Measurements from ENCODE around the gene CATSPERE. TPM values are rescaled to one million over a fixed set of nuclear protein-coding genes. Genes with fewer than 3 reads are reported as not detected.
"Not testable (repeated sequence)": the region's sequence is repeated elsewhere in the genome, so short reads cannot be mapped to it uniquely, and the experiment has no call there.

CATSPERE gene
- total RNA-seq, 1 experiment from 2014 or later, result 1.3 TPM

DNA sequence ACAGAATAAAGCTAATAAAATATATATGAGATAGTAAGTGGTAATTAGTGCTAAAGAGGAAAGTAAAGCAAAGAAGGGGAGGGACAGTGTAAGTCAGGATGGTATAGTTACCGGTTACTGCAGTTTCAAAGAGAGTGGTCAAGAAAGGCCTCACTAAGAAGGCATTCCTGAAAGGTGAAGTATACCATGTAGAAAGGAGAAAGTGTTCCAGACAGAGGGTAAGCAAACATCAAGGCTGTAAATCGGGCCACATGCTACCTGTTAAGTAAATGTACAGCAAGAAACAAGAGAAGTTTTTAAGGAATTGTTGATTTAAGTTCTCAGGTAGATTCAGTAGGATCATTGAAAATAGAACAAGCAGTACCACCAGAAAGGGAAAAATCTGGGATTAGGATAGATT lies 201.5 kb downstream of the CATSPERE start:
- TF ChIP-seq, protein P1, sequence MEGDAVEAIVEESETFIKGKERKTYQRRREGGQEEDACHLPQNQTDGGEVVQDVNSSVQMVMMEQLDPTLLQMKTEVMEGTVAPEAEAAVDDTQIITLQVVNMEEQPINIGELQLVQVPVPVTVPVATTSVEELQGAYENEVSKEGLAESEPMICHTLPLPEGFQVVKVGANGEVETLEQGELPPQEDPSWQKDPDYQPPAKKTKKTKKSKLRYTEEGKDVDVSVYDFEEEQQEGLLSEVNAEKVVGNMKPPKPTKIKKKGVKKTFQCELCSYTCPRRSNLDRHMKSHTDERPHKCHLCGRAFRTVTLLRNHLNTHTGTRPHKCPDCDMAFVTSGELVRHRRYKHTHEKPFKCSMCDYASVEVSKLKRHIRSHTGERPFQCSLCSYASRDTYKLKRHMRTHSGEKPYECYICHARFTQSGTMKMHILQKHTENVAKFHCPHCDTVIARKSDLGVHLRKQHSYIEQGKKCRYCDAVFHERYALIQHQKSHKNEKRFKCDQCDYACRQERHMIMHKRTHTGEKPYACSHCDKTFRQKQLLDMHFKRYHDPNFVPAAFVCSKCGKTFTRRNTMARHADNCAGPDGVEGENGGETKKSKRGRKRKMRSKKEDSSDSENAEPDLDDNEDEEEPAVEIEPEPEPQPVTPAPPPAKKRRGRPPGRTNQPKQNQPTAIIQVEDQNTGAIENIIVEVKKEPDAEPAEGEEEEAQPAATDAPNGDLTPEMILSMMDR (IDR thresholded peaks at IDR 0.05; ENCODE audit: unreplicated experiment), result no peak
- no peaks in the 10 kb centered on the region for H3K36me3 Mint-ChIP-seq (ENCODE audit: insufficient read depth, unreplicated experiment)
- no peaks in the 10 kb centered on the region for H3K27me3 Mint-ChIP-seq (ENCODE audit: unreplicated experiment)
- H3K4me1 Mint-ChIP-seq (ENCODE audit: low read depth, unreplicated experiment), result no peaks in the 10 kb centered on the region
- BruUV-seq (replicated peaks), result no TSS peak
- H3K9me3 Mint-ChIP-seq (ENCODE audit: low read depth, unreplicated experiment), result no peaks in the 10 kb centered on the region
- no peak overlapping the region for H3K27ac Mint-ChIP-seq (ENCODE audit: unreplicated experiment)
- intact Hi-C loops (cut with micrococcal nuclease; ENCODE audit: unreplicated experiment), result no loop called here
- CTCF ChIA-PET, result no interaction called here
- DNase-seq, result no peak
- no peak overlapping the region for H3K4me3 Mint-ChIP-seq (ENCODE audit: low read depth, unreplicated experiment)

GRCh38 chr1:244664353-244664752 lies 203.3 kb downstream of the CATSPERE start:
- BruUV-seq (replicated peaks), result no TSS peak
- CTCF ChIA-PET, result no interaction called here
- no peak for DNase-seq
- TF ChIP-seq, protein P1 (IDR thresholded peaks at IDR 0.05; ENCODE audit: unreplicated experiment), result no peak
- Mint-ChIP-seq H3K36me3 (ENCODE audit: insufficient read depth, unreplicated experiment) (no peaks in the 10 kb centered on the region), H3K27ac (ENCODE audit: unreplicated experiment) (no peak overlapping the region), H3K9me3 (ENCODE audit: low read depth, unreplicated experiment) (no peaks in the 10 kb centered on the region), H3K4me1 (ENCODE audit: low read depth, unreplicated experiment) (no peaks in the 10 kb centered on the region), H3K4me3 (ENCODE audit: low read depth, unreplicated experiment) (no peak overlapping the region), H3K27me3 (ENCODE audit: unreplicated experiment) (no peaks in the 10 kb centered on the region)
- intact Hi-C loops (cut with micrococcal nuclease; ENCODE audit: unreplicated experiment), result no loop called here

DNA sequence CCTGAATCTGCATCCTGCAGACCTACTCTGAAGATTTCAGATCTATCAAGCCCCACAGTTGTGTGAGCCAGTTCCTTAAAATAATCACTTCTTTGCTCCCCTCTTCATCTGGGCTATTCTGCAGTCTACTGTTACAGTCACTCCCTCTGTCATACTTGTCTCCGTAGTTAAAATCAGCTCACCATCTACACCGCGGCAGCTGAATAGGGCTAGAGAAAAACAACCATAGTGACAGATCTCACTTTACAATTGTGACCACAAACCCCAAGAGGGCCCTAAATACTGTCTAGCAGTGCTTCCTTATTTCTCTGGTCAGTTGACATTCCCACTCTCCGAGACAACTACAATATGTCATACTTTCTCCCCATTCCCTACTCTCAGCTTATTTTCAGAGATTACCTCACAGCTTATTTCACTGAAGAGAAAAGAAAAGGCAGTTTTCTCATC lies 204.7 kb downstream of the CATSPERE start:
- TF ChIP-seq, protein P1 (IDR thresholded peaks at IDR 0.05; ENCODE audit: unreplicated experiment), result no peak
- Mint-ChIP-seq H3K9me3 (ENCODE audit: low read depth, unreplicated experiment) (no peaks in the 10 kb centered on the region), H3K4me3 (ENCODE audit: low read depth, unreplicated experiment) (no peak overlapping the region), H3K27ac (ENCODE audit: unreplicated experiment) (no peak overlapping the region), H3K36me3 (ENCODE audit: insufficient read depth, unreplicated experiment) (no peaks in the 10 kb centered on the region), H3K27me3 (ENCODE audit: unreplicated experiment) (no peaks in the 10 kb centered on the region), H3K4me1 (ENCODE audit: low read depth, unreplicated experiment) (no peaks in the 10 kb centered on the region)
- CTCF ChIA-PET, result no interaction called here
- BruUV-seq (replicated peaks), result no TSS peak
- no peak for DNase-seq
- intact Hi-C loops (cut with micrococcal nuclease; ENCODE audit: unreplicated experiment), result no loop called here

- H3K27ac Mint-ChIP-seq (ENCODE audit: unreplicated experiment); intact Hi-C loops (cut with micrococcal nuclease; ENCODE audit: unreplicated experiment); H3K36me3 Mint-ChIP-seq (ENCODE audit: insufficient read depth, unreplicated experiment); BruUV-seq (replicated peaks); DNase-seq; H3K4me1 Mint-ChIP-seq (ENCODE audit: low read depth, unreplicated experiment); H3K4me3 Mint-ChIP-seq (ENCODE audit: low read depth, unreplicated experiment); H3K9me3 Mint-ChIP-seq (ENCODE audit: low read depth, unreplicated experiment); H3K27me3 Mint-ChIP-seq (ENCODE audit: unreplicated experiment): not testable (repeated sequence)
- CTCF ChIA-PET, result interaction anchor here (0.5 kb wide), 1 partner anchor 568 kb away, joined by 3 read pairs; no protein-coding TSS in a partner anchor
Measured at GRCh38 chr1:244666672-244667418, 205.8 kb downstream of the CATSPERE start.

GRCh38 chr1:244667797-244668196 lies 206.7 kb downstream of the CATSPERE start:
- Mint-ChIP-seq H3K27ac (ENCODE audit: unreplicated experiment) (no peak overlapping the region), H3K9me3 (ENCODE audit: low read depth, unreplicated experiment) (no peaks in the 10 kb centered on the region), H3K4me1 (ENCODE audit: low read depth, unreplicated experiment) (no peaks in the 10 kb centered on the region), H3K27me3 (ENCODE audit: unreplicated experiment) (no peaks in the 10 kb centered on the region), H3K36me3 (ENCODE audit: insufficient read depth, unreplicated experiment) (no peaks in the 10 kb centered on the region), H3K4me3 (ENCODE audit: low read depth, unreplicated experiment) (no peak overlapping the region)
- DNase-seq, result no peak
- intact Hi-C loops (cut with micrococcal nuclease; ENCODE audit: unreplicated experiment), result no loop called here
- TF ChIP-seq, protein P1 (IDR thresholded peaks at IDR 0.05; ENCODE audit: unreplicated experiment), result no peak
- no TSS peak for BruUV-seq (replicated peaks)
- CTCF ChIA-PET, result no interaction called here

Data from Calu3 (cell line).